ENCODE data around the gene FAF1. TPM values are rescaled to one million over a fixed set of nuclear protein-coding genes. Genes with fewer than 3 reads are reported as not detected.

The FAF1 gene
- total RNA-seq, 1 experiment from 2014 or later: 109 TPM

GRCh38 chr1:50681931-50682330, 278.1 kb downstream of the FAF1 start:
- BruUV-seq (replicated peaks): no TSS peak
- H3K27ac ChIP-seq (ENCODE audit: low read depth, low read length, poor library complexity, severe bottlenecking): no peak overlapping the region
- no peaks in the 10 kb centered on the region for H3K9me3 ChIP-seq (ENCODE audit: low read depth, low read length, poor library complexity, severe bottlenecking)
- ChIA-PET POLR2A (ENCODE audit: low non-redundant PET) (no interaction called here), CTCF (no interaction called here)
- DNase-seq (ENCODE audit: low spot score): no peak
- no peaks in the 10 kb centered on the region for H3K27me3 ChIP-seq (replicated peaks; ENCODE audit: insufficient read depth, low read depth, low read length, poor library complexity)
- no peaks in the 10 kb centered on the region for H3K4me1 ChIP-seq (ENCODE audit: insufficient read depth, low read length, poor library complexity, severe bottlenecking)
- TF ChIP-seq CTCF (conservative IDR thresholded peaks at IDR 0.05; ENCODE audit: low read depth, low read length): no peak
- TF ChIP-seq EZH2 (IDR thresholded peaks at IDR 0.05; ENCODE audit: borderline replicate concordance, low read depth, low read length, poor library complexity, severe bottlenecking): no peak
- intact Hi-C loops (cut with micrococcal nuclease; ENCODE audit: unreplicated experiment): no loop called here
- no peaks in the 10 kb centered on the region for H3K36me3 ChIP-seq (ENCODE audit: insufficient read depth, low read length, poor library complexity, severe bottlenecking)
- H3K4me3 ChIP-seq (ENCODE audit: low read depth, low read length, poor library complexity, severe bottlenecking): no peak overlapping the region

DNA sequence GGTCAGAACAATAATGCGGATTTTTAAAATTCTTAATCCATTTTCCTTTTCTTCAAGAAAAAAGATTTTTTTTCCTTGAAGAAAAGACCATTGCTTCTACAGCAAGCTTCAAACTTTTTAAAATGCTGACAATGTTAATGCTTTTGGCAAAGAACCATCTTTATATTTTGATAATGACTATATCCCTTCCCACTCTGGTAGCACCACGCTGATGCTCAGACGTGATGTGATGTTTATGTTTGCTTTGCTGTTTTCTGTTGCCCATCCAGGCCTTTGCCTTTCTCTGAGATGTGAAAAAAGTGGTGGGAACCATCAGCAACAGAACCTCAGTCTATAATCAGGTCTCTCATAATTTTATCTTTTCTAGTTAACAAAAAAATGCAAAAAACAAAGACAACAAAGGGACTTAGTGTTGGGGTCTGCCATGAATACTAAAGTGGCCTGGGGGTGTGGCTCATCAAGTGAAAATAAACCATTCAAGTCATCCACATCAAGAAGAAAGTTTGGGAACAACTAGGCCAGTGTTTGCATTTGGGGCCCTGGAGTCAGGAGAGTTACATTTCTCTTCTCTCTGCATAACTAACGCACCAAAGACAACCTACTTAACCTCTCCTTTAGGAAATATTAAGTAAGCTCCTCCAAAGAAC, 292.2 kb downstream of the FAF1 start:
- no peak overlapping the region for H3K27ac ChIP-seq (ENCODE audit: low read depth, low read length, poor library complexity, severe bottlenecking)
- no peaks in the 10 kb centered on the region for H3K36me3 ChIP-seq (ENCODE audit: insufficient read depth, low read length, poor library complexity, severe bottlenecking)
- H3K9me3 ChIP-seq (ENCODE audit: low read depth, low read length, poor library complexity, severe bottlenecking): no peaks in the 10 kb centered on the region
- intact Hi-C loops (cut with micrococcal nuclease; ENCODE audit: unreplicated experiment): no loop called here
- H3K4me1 ChIP-seq (ENCODE audit: insufficient read depth, low read length, poor library complexity, severe bottlenecking): peaks cover 13% of the 10 kb centered on the region
- no peaks in the 10 kb centered on the region for H3K27me3 ChIP-seq (replicated peaks; ENCODE audit: insufficient read depth, low read depth, low read length, poor library complexity)
- no peak overlapping the region for H3K4me3 ChIP-seq (ENCODE audit: low read depth, low read length, poor library complexity, severe bottlenecking)
- POLR2A ChIA-PET (ENCODE audit: low non-redundant PET): interaction anchor here (0.6 kb wide), 1 partner anchor 434 kb away, joined by 3 read pairs; no protein-coding TSS in a partner anchor
- TF ChIP-seq CTCF (conservative IDR thresholded peaks at IDR 0.05; ENCODE audit: low read depth, low read length) (no peak), EZH2 (IDR thresholded peaks at IDR 0.05; ENCODE audit: borderline replicate concordance, low read depth, low read length, poor library complexity, severe bottlenecking) (no peak)
- BruUV-seq (replicated peaks): no TSS peak
- CTCF ChIA-PET: no interaction called here
- no peak for DNase-seq (ENCODE audit: low spot score)

DNA sequence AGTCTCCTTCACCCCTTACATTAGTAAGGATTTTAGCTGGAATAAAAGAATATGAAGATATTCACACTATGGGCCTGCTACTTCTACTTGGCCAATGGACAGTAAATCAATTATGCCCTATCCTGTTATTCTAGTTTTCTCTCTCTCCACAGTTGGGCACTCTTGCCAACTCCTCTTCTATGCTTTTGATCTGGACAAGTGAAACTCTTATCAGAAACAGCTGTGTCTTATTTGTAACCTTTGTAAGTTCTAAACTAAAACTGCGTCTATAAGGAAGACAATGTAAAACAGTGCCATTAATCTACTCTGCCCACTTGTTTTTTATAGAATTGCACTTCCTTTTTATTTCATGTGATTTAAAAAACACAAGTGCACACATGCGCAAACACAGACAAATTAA, 292.8 kb downstream of the FAF1 start:
- H3K4me1 ChIP-seq (ENCODE audit: insufficient read depth, low read length, poor library complexity, severe bottlenecking): peaks cover 13% of the 10 kb centered on the region
- CTCF ChIA-PET: no interaction called here
- BruUV-seq (replicated peaks): no TSS peak
- H3K36me3 ChIP-seq (ENCODE audit: insufficient read depth, low read length, poor library complexity, severe bottlenecking): no peaks in the 10 kb centered on the region
- H3K27ac ChIP-seq (ENCODE audit: low read depth, low read length, poor library complexity, severe bottlenecking): no peak overlapping the region
- no peak for TF ChIP-seq EZH2 (IDR thresholded peaks at IDR 0.05; ENCODE audit: borderline replicate concordance, low read depth, low read length, poor library complexity, severe bottlenecking)
- H3K27me3 ChIP-seq (replicated peaks; ENCODE audit: insufficient read depth, low read depth, low read length, poor library complexity): no peaks in the 10 kb centered on the region
- H3K9me3 ChIP-seq (ENCODE audit: low read depth, low read length, poor library complexity, severe bottlenecking): no peaks in the 10 kb centered on the region
- DNase-seq (ENCODE audit: low spot score): no peak
- intact Hi-C loops (cut with micrococcal nuclease; ENCODE audit: unreplicated experiment): no loop called here
- H3K4me3 ChIP-seq (ENCODE audit: low read depth, low read length, poor library complexity, severe bottlenecking): no peak overlapping the region
- POLR2A ChIA-PET (ENCODE audit: low non-redundant PET): no interaction called here

DNA sequence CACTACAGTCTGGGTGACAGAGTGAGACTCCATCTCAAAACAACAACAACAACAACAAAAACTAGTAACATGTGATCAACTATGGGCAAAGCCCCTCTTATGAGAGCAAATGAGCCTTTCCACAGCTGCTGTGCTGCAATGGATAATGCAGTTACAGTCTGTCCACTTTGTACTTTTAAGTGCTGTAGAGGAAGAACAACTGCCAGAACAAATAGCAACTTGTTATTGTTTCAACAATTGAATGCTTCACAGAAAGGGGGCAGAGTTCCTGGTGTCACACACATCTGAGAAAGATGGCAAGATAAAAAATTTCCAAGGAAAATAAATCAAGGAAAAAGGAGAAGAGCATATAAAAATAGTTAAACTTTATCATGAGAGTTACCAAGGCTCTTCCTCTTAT, 293.2 kb downstream of the FAF1 start:
- H3K4me1 ChIP-seq (ENCODE audit: insufficient read depth, low read length, poor library complexity, severe bottlenecking): peaks cover 13% of the 10 kb centered on the region
- DNase-seq (ENCODE audit: low spot score): no peak
- H3K36me3 ChIP-seq (ENCODE audit: insufficient read depth, low read length, poor library complexity, severe bottlenecking): no peaks in the 10 kb centered on the region
- POLR2A ChIA-PET (ENCODE audit: low non-redundant PET): no interaction called here
- H3K9me3 ChIP-seq (ENCODE audit: low read depth, low read length, poor library complexity, severe bottlenecking): no peaks in the 10 kb centered on the region
- H3K4me3 ChIP-seq (ENCODE audit: low read depth, low read length, poor library complexity, severe bottlenecking): no peak overlapping the region
- intact Hi-C loops (cut with micrococcal nuclease; ENCODE audit: unreplicated experiment): no loop called here
- H3K27me3 ChIP-seq (replicated peaks; ENCODE audit: insufficient read depth, low read depth, low read length, poor library complexity): no peaks in the 10 kb centered on the region
- CTCF ChIA-PET: no interaction called here
- BruUV-seq (replicated peaks): no TSS peak
- no peak for TF ChIP-seq EZH2 (IDR thresholded peaks at IDR 0.05; ENCODE audit: borderline replicate concordance, low read depth, low read length, poor library complexity, severe bottlenecking)
- TF ChIP-seq CTCF (conservative IDR thresholded peaks at IDR 0.05; ENCODE audit: low read depth, low read length): 0 out of 2 replicates have a peak, but pooled peaks have one; percentile 13
- no peak overlapping the region for H3K27ac ChIP-seq (ENCODE audit: low read depth, low read length, poor library complexity, severe bottlenecking)
